ENCODE results near the gene CCL18. TPM values are rescaled to one million over a fixed set of nuclear protein-coding genes. Genes with fewer than 3 reads are reported as not detected.

CCL18 gene
- total and polyA plus RNA-seq, 10 of the 15 experiments (the other 5 are each of a cell fraction or from before 2014, with no cell fraction given) = 0.26 TPM; not detected in 9

DNA sequence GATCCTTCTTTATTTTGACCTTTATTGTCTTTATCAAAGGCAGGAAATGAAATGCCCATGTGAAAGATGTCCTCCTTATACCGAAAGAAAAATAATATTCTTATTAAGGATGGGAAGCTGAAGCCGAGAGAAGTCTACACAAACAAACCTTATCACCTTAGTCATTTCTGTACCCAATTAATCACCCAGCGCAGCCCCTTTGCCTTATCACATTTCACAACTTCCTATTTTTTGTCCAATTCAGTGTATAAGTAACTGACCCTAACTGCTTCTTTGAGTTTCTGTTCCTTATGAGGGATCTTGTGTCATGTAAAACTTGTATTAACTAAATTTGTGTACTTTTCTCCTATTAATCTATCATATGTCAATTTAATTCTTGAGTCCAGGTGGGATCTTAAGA is 29.9 kb upstream of the CCL18 start (continued):
- TF ChIP-seq, protein P1, sequence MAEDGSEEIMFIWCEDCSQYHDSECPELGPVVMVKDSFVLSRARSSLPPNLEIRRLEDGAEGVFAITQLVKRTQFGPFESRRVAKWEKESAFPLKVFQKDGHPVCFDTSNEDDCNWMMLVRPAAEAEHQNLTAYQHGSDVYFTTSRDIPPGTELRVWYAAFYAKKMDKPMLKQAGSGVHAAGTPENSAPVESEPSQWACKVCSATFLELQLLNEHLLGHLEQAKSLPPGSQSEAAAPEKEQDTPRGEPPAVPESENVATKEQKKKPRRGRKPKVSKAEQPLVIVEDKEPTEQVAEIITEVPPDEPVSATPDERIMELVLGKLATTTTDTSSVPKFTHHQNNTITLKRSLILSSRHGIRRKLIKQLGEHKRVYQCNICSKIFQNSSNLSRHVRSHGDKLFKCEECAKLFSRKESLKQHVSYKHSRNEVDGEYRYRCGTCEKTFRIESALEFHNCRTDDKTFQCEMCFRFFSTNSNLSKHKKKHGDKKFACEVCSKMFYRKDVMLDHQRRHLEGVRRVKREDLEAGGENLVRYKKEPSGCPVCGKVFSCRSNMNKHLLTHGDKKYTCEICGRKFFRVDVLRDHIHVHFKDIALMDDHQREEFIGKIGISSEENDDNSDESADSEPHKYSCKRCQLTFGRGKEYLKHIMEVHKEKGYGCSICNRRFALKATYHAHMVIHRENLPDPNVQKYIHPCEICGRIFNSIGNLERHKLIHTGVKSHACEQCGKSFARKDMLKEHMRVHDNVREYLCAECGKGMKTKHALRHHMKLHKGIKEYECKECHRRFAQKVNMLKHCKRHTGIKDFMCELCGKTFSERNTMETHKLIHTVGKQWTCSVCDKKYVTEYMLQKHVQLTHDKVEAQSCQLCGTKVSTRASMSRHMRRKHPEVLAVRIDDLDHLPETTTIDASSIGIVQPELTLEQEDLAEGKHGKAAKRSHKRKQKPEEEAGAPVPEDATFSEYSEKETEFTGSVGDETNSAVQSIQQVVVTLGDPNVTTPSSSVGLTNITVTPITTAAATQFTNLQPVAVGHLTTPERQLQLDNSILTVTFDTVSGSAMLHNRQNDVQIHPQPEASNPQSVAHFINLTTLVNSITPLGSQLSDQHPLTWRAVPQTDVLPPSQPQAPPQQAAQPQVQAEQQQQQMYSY (CRISPR knock-in tag; IDR thresholded peaks at IDR 0.05) = no peak
- TF ChIP-seq, protein P2, sequence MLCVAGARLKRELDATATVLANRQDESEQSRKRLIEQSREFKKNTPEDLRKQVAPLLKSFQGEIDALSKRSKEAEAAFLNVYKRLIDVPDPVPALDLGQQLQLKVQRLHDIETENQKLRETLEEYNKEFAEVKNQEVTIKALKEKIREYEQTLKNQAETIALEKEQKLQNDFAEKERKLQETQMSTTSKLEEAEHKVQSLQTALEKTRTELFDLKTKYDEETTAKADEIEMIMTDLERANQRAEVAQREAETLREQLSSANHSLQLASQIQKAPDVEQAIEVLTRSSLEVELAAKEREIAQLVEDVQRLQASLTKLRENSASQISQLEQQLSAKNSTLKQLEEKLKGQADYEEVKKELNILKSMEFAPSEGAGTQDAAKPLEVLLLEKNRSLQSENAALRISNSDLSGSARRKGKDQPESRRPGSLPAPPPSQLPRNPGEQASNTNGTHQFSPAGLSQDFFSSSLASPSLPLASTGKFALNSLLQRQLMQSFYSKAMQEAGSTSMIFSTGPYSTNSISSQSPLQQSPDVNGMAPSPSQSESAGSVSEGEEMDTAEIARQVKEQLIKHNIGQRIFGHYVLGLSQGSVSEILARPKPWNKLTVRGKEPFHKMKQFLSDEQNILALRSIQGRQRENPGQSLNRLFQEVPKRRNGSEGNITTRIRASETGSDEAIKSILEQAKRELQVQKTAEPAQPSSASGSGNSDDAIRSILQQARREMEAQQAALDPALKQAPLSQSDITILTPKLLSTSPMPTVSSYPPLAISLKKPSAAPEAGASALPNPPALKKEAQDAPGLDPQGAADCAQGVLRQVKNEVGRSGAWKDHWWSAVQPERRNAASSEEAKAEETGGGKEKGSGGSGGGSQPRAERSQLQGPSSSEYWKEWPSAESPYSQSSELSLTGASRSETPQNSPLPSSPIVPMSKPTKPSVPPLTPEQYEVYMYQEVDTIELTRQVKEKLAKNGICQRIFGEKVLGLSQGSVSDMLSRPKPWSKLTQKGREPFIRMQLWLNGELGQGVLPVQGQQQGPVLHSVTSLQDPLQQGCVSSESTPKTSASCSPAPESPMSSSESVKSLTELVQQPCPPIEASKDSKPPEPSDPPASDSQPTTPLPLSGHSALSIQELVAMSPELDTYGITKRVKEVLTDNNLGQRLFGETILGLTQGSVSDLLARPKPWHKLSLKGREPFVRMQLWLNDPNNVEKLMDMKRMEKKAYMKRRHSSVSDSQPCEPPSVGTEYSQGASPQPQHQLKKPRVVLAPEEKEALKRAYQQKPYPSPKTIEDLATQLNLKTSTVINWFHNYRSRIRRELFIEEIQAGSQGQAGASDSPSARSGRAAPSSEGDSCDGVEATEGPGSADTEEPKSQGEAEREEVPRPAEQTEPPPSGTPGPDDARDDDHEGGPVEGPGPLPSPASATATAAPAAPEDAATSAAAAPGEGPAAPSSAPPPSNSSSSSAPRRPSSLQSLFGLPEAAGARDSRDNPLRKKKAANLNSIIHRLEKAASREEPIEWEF (IDR thresholded peaks at IDR 0.05; ENCODE audit: insufficient replicate concordance, low read depth, low read length) = no peak
- TF ChIP-seq YBX1 (IDR thresholded peaks at IDR 0.05) = no peak
- no peak; the same call in 2 of the 3 replicates for TF ChIP-seq POU2F2 (IDR thresholded peaks at IDR 0.05; ENCODE audit: borderline replicate concordance, low read depth, low read length)
- TF ChIP-seq, protein P3, sequence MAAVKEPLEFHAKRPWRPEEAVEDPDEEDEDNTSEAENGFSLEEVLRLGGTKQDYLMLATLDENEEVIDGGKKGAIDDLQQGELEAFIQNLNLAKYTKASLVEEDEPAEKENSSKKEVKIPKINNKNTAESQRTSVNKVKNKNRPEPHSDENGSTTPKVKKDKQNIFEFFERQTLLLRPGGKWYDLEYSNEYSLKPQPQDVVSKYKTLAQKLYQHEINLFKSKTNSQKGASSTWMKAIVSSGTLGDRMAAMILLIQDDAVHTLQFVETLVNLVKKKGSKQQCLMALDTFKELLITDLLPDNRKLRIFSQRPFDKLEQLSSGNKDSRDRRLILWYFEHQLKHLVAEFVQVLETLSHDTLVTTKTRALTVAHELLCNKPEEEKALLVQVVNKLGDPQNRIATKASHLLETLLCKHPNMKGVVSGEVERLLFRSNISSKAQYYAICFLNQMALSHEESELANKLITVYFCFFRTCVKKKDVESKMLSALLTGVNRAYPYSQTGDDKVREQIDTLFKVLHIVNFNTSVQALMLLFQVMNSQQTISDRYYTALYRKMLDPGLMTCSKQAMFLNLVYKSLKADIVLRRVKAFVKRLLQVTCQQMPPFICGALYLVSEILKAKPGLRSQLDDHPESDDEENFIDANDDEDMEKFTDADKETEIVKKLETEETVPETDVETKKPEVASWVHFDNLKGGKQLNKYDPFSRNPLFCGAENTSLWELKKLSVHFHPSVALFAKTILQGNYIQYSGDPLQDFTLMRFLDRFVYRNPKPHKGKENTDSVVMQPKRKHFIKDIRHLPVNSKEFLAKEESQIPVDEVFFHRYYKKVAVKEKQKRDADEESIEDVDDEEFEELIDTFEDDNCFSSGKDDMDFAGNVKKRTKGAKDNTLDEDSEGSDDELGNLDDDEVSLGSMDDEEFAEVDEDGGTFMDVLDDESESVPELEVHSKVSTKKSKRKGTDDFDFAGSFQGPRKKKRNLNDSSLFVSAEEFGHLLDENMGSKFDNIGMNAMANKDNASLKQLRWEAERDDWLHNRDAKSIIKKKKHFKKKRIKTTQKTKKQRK (IDR thresholded peaks at IDR 0.05; ENCODE audit: low read depth, low read length) = no peak
- TF ChIP-seq, protein P4, sequence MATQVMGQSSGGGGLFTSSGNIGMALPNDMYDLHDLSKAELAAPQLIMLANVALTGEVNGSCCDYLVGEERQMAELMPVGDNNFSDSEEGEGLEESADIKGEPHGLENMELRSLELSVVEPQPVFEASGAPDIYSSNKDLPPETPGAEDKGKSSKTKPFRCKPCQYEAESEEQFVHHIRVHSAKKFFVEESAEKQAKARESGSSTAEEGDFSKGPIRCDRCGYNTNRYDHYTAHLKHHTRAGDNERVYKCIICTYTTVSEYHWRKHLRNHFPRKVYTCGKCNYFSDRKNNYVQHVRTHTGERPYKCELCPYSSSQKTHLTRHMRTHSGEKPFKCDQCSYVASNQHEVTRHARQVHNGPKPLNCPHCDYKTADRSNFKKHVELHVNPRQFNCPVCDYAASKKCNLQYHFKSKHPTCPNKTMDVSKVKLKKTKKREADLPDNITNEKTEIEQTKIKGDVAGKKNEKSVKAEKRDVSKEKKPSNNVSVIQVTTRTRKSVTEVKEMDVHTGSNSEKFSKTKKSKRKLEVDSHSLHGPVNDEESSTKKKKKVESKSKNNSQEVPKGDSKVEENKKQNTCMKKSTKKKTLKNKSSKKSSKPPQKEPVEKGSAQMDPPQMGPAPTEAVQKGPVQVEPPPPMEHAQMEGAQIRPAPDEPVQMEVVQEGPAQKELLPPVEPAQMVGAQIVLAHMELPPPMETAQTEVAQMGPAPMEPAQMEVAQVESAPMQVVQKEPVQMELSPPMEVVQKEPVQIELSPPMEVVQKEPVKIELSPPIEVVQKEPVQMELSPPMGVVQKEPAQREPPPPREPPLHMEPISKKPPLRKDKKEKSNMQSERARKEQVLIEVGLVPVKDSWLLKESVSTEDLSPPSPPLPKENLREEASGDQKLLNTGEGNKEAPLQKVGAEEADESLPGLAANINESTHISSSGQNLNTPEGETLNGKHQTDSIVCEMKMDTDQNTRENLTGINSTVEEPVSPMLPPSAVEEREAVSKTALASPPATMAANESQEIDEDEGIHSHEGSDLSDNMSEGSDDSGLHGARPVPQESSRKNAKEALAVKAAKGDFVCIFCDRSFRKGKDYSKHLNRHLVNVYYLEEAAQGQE (IDR thresholded peaks at IDR 0.05; ENCODE audit: low read depth, low read length) = no peak
- TF ChIP-seq, protein P5, sequence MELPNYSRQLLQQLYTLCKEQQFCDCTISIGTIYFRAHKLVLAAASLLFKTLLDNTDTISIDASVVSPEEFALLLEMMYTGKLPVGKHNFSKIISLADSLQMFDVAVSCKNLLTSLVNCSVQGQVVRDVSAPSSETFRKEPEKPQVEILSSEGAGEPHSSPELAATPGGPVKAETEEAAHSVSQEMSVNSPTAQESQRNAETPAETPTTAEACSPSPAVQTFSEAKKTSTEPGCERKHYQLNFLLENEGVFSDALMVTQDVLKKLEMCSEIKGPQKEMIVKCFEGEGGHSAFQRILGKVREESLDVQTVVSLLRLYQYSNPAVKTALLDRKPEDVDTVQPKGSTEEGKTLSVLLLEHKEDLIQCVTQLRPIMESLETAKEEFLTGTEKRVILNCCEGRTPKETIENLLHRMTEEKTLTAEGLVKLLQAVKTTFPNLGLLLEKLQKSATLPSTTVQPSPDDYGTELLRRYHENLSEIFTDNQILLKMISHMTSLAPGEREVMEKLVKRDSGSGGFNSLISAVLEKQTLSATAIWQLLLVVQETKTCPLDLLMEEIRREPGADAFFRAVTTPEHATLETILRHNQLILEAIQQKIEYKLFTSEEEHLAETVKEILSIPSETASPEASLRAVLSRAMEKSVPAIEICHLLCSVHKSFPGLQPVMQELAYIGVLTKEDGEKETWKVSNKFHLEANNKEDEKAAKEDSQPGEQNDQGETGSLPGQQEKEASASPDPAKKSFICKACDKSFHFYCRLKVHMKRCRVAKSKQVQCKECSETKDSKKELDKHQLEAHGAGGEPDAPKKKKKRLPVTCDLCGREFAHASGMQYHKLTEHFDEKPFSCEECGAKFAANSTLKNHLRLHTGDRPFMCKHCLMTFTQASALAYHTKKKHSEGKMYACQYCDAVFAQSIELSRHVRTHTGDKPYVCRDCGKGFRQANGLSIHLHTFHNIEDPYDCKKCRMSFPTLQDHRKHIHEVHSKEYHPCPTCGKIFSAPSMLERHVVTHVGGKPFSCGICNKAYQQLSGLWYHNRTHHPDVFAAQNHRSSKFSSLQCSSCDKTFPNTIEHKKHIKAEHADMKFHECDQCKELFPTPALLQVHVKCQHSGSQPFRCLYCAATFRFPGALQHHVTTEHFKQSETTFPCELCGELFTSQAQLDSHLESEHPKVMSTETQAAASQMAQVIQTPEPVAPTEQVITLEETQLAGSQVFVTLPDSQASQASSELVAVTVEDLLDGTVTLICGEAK (IDR thresholded peaks at IDR 0.05; ENCODE audit: borderline replicate concordance) = no peak

Measured in GM12878 (cell line).